PC-9 (cell line): Measurements from ENCODE around the gene FAM78B. TPM values are rescaled to one million over a fixed set of nuclear protein-coding genes. Genes with fewer than 3 reads are reported as not detected.

Experiments used
- Bru-seq: library from RNA; stranded (reverse); fragments of 400-500 nt; gene quantifications from one replicate; lab custom pipeline; 2021; lab: Mats Ljungman, UMichigan
- BruChase-seq, 2 experiments: library from RNA; stranded (reverse); fragments of 400-500 nt; gene quantifications; one replicate each; lab custom pipeline; 2021; lab: Mats Ljungman, UMichigan
- BruUV-seq: library from RNA; stranded (reverse); fragments of 400-500 nt; replicated peaks from 2 replicates; lab custom pipeline; 2021; lab: Mats Ljungman, UMichigan
- CTCF ChIA-PET: fragments of 300-600 bp; sonication (Branson Sonifier 250); formaldehyde crosslinking; loops from one replicate; lab custom pipeline; 2022; ENCODE audit warnings: antibody characterized with exemption; lab: Charles Lee
- POLR2A ChIA-PET: fragments of 300-600 bp; sonication (Branson Sonifier 250); formaldehyde crosslinking; loops from one replicate; lab custom pipeline; 2022; ENCODE audit warnings: antibody characterized with exemption; ENCODE audit not compliant: unreplicated experiment; lab: Charles Lee
- DNase-seq, 2 experiments: peaks; one replicate each; pipeline versions ENCODE4 v3.0.0 to v3.0.0-alpha.2; 2015 to 2022; ENCODE audit warnings: mixed read lengths in 1 of 2
- H2AFZ ChIP-seq: fragments of 200-600 bp; sonication (generic); 2 replicates; pipeline ENCODE4 v1.8.1; 2017; ENCODE audit warnings: antibody characterized with exemption
- H3F3A ChIP-seq: fragments of 200-600 bp; sonication (generic); 2 replicates; pipeline ENCODE4 v1.8.1; 2017; ENCODE audit warnings: antibody characterized with exemption, mild to moderate bottlenecking, low read depth; ENCODE audit not compliant: insufficient read depth
- H3K27ac ChIP-seq: fragments of 200-600 bp; sonication (generic); 2 replicates; pipeline ENCODE4 v1.6.1; 2016; ENCODE audit warnings: mixed run types
- H3K27me3 ChIP-seq: fragments of 200-600 bp; sonication (generic); 2 replicates; pipeline ENCODE4 v1.6.1; 2016; ENCODE audit warnings: low read depth, mixed run types; ENCODE audit not compliant: insufficient read depth
- H3K36me3 ChIP-seq: fragments of 200-600 bp; sonication (generic); 2 replicates; pipeline ENCODE4 v1.6.1; 2016; ENCODE audit warnings: low read depth, mixed run types
- H3K4me1 ChIP-seq: fragments of 200-600 bp; sonication (generic); replicated peaks from 2 replicates; pipeline ENCODE4 v1.6.1; 2016; ENCODE audit warnings: mixed run types; ENCODE audit not compliant: insufficient read depth
- H3K4me2 ChIP-seq: fragments of 200-600 bp; sonication (generic); 2 replicates; pipeline ENCODE4 v1.6.1; 2017; ENCODE audit warnings: mixed run types
- H3K4me3 ChIP-seq: fragments of 200-600 bp; sonication (generic); 2 replicates; pipeline ENCODE4 v1.6.1; 2016; ENCODE audit warnings: mixed run types
- H3K79me2 ChIP-seq: fragments of 200-600 bp; sonication (generic); 2 replicates; pipeline ENCODE4 v1.6.1; 2017; ENCODE audit warnings: low read depth, mixed run types
- H3K9me2 ChIP-seq: fragments of 200-600 bp; sonication (generic); 2 replicates; pipeline ENCODE4 v1.8.1; 2017; ENCODE audit warnings: mild to moderate bottlenecking; ENCODE audit not compliant: insufficient read depth
- H3K9me3 ChIP-seq: fragments of 200-600 bp; sonication (generic); 2 replicates; pipeline ENCODE4 v1.8.1; 2016; ENCODE audit warnings: low read depth; ENCODE audit not compliant: insufficient read depth
- H4K20me1 ChIP-seq: fragments of 200-600 bp; sonication (generic); 2 replicates; pipeline ENCODE4 v1.8.1; 2017; ENCODE audit not compliant: insufficient read depth
- EZH2 ChIP-seq: fragments of 200-600 bp; sonication (generic); IDR thresholded peaks from 2 replicates; pipeline ENCODE4 v1.8.0; 2017; ENCODE audit warnings: antibody characterized with exemption, low read depth
- intact Hi-C: fragments of 100-400 bp; cut with micrococcal nuclease; formaldehyde crosslinking; loops from one replicate; pipeline ENCODE4 v1.10.0; 2022; ENCODE audit not compliant: unreplicated experiment
- long read RNA-seq: library from polyadenylated mRNA; stranded (forward); transcript quantifications from one replicate; pipeline ENCODE4 v2.0.0, GENCODE V29; 2022
- total RNA-seq: library from RNA; stranded (reverse); gene quantifications from 2 replicates; pipeline ENCODE4 v1.2.3, GENCODE V29; 2021
- TF ChIP-seq, protein P1 (sequence below): fragments of 200-600 bp; sonication (generic); conservative IDR thresholded peaks from 2 replicates; pipeline ENCODE4 v1.6.1; 2017; ENCODE audit warnings: mixed run types, antibody characterized with exemption, mild to moderate bottlenecking, moderate library complexity

The FAM78B gene, protein sequence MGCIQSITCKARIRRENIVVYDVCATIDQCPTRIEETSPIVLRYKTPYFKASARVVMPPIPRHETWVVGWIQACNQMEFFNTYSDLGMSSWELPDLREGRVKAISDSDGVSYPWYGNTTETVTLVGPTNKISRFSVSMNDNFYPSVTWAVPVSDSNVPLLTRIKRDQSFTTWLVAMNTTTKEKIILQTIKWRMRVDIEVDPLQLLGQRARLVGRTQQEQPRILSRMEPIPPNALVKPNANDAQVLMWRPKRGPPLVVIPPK
- total RNA-seq (not detected in 2 replicates), Bru-seq, nascent RNA (percentile 2 among the genes with signal in this experiment), BruChase-seq, experiment 1, labeled RNA remaining after a 2-hour chase (percentile 4 among the genes with signal in this experiment), BruChase-seq, experiment 2, labeled RNA remaining after a 6-hour chase (not detected)
- long read RNA-seq: 0 reads

DNA sequence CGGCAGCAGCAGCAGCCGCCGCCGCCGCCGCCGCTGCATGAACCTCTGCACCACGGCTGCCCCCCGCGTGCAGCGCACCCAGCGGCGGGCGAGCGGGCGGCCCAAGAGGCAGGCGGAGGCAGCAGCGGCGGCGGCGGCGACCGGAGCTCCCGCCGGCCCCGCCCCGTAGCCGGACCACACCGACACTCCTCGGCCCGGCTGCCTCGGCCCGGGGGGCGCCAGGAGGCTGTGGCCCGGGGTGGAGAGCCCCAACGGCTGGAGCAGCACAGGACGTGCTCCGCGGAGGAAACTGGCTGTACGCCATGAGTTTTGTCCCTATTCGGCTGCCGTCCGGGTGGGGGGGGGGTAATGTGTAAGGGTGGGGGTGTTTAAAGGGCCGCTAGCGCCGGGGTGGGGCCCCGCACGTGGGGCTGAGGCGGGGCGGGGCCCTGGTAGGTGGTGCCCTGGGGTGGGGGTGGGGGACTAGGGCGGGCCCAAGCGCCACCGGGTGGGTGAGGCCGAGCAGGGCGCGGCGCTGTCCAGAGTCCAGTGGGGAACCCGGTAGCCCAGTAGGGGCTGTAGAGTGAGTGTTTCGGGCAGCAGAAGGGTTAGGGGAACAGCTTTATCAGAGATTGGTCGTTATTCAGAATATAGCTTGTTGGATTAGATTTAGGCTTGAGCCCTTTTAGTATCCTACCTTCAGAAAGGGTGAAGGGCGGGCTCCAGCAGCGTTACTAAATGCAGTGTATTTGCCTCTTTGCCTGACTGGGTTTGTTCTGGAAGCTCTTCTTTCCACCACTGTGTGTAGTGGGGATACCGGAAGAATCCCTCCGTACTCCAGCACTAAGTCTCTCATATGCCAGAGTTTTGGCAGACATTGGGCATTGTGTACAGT, at the start of gene FAM78B:
Gene FAM78B (minus strand): TSS at position 304 of the 874 bp plus-strand sequence. CDS start 753 bp downstream, outside the sequence.
- Histone ChIP-seq H3K36me3 (no peaks in the 10 kb centered on the region), H3K27ac (no peak within 1 kb of the TSS), H3K9me2 (no peaks in the 10 kb centered on the region), H3K4me1 (no peaks in the 10 kb centered on the region), H3K4me2 (no peak within 1 kb of the TSS), H3K79me2 (no peaks in the 10 kb centered on the region), H3K27me3 (peaks cover 13% of the 10 kb centered on the region; the same call in 1 of the 2 replicates), H3K4me3 (no peak within 1 kb of the TSS), H3K9me3 (no peaks in the 10 kb centered on the region), H2AFZ (no peak within 1 kb of the TSS), H4K20me1 (no peaks in the 10 kb centered on the region), H3F3A (no peaks in the 10 kb centered on the region)
- ChIA-PET POLR2A (no interaction called here), CTCF (interaction anchor here (0.6 kb wide), 1 partner anchor 627 kb away, joined by 3 read pairs; no protein-coding TSS in a partner anchor)
- TF ChIP-seq EZH2: no peak
- TF ChIP-seq, protein P1, sequence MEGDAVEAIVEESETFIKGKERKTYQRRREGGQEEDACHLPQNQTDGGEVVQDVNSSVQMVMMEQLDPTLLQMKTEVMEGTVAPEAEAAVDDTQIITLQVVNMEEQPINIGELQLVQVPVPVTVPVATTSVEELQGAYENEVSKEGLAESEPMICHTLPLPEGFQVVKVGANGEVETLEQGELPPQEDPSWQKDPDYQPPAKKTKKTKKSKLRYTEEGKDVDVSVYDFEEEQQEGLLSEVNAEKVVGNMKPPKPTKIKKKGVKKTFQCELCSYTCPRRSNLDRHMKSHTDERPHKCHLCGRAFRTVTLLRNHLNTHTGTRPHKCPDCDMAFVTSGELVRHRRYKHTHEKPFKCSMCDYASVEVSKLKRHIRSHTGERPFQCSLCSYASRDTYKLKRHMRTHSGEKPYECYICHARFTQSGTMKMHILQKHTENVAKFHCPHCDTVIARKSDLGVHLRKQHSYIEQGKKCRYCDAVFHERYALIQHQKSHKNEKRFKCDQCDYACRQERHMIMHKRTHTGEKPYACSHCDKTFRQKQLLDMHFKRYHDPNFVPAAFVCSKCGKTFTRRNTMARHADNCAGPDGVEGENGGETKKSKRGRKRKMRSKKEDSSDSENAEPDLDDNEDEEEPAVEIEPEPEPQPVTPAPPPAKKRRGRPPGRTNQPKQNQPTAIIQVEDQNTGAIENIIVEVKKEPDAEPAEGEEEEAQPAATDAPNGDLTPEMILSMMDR: no peak
- no TSS peak for BruUV-seq
- DNase-seq: peak in 1 of 2 experiments; percentile 0
- intact Hi-C loops: no loop called here

DNA sequence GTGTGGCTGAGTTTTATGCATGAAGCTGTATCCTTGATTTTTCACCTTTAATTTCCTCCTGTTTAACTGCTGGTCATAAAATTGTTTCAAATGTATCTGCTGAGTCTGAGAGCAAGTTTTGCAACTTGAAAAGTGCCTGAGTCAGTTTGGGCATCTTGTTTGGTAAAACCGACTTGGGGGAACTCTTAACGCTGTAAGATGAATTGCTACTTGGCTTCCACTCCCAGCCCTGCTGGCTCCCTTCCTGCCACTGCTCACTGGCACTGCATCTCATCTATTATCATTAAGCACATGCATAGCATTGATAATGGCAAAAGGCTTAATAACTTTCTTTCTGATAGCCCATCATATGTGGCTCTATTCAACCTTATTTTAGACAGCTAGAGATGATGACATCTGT, 35.7 kb upstream of the FAM78B start:
- Histone ChIP-seq H3K9me3 (no peaks in the 10 kb centered on the region), H3K4me3 (no peak overlapping the region), H3K27me3 (no peaks in the 10 kb centered on the region), H3K36me3 (no peaks in the 10 kb centered on the region), H3F3A (no peaks in the 10 kb centered on the region), H3K9me2 (no peaks in the 10 kb centered on the region), H3K79me2 (no peaks in the 10 kb centered on the region), H3K4me1 (no peaks in the 10 kb centered on the region), H3K4me2 (no peak overlapping the region), H3K27ac (no peak overlapping the region), H2AFZ (no peak overlapping the region), H4K20me1 (no peaks in the 10 kb centered on the region)
- no TSS peak for BruUV-seq
- POLR2A ChIA-PET: no interaction called here
- no peak for DNase-seq
- TF ChIP-seq EZH2: no peak
- TF ChIP-seq, protein P1: no peak
- CTCF ChIA-PET: no interaction called here
- intact Hi-C loops: no loop called here

DNA sequence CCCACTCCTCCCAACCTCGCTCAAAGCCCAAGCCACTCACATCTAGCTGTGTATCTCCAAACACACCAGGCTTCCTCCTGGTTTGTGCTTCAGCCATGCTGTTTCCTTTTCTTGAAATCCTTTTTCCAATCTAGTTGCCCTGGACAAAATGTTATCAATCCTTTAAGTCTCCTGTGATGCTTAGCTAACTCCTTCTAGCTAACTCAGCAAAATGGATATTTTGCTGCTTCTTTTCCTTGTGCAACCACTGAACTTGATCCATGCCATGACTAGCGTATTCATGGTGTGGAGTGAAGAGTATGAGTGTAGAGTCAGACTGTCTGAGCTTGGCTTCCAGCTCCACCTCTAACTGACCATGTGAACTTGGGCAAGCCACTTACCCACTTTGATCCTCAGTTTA, 33.9 kb upstream of the FAM78B start:
- no peaks in the 10 kb centered on the region for H3K4me1 ChIP-seq
- H3F3A ChIP-seq: no peaks in the 10 kb centered on the region
- no peak overlapping the region for H3K4me2 ChIP-seq
- BruUV-seq: no TSS peak
- no peaks in the 10 kb centered on the region for H3K27me3 ChIP-seq
- no peaks in the 10 kb centered on the region for H4K20me1 ChIP-seq
- no peak overlapping the region for H3K27ac ChIP-seq
- no peaks in the 10 kb centered on the region for H3K36me3 ChIP-seq
- H3K9me3 ChIP-seq: no peaks in the 10 kb centered on the region
- POLR2A ChIA-PET: no interaction called here
- no peak overlapping the region for H2AFZ ChIP-seq
- no peak overlapping the region for H3K4me3 ChIP-seq
- DNase-seq: no peak
- H3K79me2 ChIP-seq: no peaks in the 10 kb centered on the region
- intact Hi-C loops: no loop called here
- TF ChIP-seq, protein P1: no peak
- no peak for TF ChIP-seq EZH2
- H3K9me2 ChIP-seq: no peaks in the 10 kb centered on the region
- CTCF ChIA-PET: no interaction called here
